A204.1 (cell line): ENCODE data around the gene NUDT2.
"Not testable (repeated sequence)": the region's sequence is repeated elsewhere in the genome, so short reads cannot be mapped to it uniquely, and the experiment has no call there.

Experiments used
- FAIRE-seq: peaks from 2 replicates; lab custom pipeline; 2012; peaks lifted over from hg19 to GRCh38; lab: Jason Lieb, UNC

Gene NUDT2

DNA sequence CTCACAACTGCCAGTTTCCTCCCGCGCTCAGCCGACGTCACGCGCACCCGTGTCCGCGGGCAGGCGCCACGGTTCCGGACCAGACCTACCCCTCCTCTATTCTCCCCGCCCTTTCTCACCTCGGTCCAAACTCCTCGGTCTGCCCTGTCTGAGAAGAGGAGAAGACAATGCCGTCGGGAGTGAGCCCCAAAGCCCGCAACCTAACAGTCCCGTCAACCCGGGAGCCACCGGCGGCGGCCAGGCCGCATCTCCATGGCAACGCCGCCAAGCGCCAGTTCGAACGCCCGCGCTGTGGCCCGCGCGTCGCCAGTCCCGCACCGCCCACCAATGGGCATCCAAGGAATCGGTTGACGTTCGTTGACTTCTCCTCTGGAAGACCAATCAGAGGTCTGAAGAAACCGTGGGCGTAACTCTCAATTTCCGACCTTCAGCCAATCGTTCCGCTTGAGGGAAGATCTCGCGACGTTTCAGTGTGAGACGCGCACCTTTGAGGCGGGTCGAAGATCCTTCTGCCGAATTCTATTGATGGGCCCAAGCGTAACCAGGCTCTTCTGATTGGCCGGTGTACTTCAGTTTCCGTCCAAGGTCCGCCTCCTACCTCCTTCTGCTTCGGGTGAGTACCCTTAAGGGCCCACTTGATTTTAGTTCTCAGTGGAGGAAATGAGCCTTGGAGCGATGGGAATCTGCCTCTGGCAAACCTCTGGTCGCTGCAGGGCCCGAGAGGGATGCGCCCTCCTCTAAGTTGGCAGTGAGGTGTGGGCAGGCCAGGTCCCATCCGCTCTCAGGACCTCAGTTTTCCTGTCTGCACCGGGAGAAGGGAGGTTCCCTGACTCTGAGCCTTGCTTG is at the start of gene NUDT2, which contains the start of gene KIF24:
TSS of gene NUDT2 (plus strand) at position 583 of the 846 bp plus-strand sequence. CDS start 9,471 bp downstream, outside the sequence.
TSS of gene KIF24 (minus strand) at position 282 of the 846 bp plus-strand sequence. CDS start 17,922 bp downstream, outside the sequence.
- FAIRE-seq = peak; percentile 99

DNA sequence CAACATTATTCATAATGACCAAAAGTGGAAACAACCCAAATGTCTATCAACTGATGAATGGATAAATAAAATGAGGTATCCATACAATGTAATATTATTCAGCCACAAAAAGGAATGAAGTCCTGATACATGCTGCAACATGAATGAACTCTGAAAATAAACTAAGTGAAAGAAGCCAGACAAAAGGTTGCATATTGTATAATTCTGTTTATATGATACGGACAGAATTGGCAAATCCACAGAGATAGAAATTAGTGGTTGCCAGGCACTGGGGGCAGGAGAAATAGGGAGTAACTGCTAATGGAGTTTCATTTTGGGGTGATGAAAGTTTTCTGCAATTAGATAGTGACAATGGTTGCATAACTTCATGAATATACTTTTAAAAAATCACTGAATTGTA is 47.3 kb upstream of the NUDT2 start:
- no peak for FAIRE-seq

- no peak for FAIRE-seq
Measured at GRCh38 chr9:34289159-34289558, 40.2 kb upstream of the NUDT2 start.

- no peak for FAIRE-seq
Measured at GRCh38 chr9:34291023-34291422, 38.3 kb upstream of the NUDT2 start.

DNA sequence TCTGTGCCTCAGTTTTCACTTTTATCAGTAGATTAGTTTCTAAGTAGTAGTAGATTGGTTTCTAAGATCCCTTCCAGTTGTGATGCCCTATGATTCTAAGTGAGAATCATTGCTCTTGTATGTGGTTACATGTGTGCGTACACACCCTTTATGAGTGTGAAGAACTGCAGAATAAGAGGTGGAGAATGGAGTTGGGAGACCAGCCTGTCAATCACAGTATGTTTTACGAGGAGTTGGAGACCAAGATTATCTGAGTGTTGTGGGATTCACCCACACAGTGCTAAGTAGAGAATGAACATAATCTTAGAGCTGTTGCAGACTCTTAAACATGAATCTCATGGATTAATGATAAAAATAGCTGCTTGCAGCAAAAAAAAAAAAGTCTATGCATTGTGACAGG is 37.9 kb upstream of the NUDT2 start:
- no peak for FAIRE-seq

- FAIRE-seq = no peak
Measured at GRCh38 chr9:34292552-34292951, 36.8 kb upstream of the NUDT2 start.

DNA sequence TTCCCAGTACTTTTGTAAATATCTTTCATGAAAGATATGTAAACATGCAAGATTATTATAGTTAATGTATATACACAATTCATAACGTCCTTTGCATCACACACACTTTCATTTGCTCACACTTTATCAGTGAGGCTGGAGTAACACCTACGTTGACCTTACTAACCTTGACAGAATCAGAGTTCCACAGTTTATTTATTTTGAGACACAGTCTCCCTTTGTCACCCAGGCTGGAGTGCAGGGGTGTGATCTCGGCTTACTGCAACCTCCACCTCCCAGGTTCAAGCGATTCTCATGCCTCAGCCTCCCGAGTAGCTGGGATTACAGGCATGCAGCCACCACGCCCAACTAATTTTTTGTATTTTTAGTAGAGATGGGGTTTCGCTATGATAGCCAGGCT is 28.3 kb upstream of the NUDT2 start:
- FAIRE-seq = not testable (repeated sequence)

DNA sequence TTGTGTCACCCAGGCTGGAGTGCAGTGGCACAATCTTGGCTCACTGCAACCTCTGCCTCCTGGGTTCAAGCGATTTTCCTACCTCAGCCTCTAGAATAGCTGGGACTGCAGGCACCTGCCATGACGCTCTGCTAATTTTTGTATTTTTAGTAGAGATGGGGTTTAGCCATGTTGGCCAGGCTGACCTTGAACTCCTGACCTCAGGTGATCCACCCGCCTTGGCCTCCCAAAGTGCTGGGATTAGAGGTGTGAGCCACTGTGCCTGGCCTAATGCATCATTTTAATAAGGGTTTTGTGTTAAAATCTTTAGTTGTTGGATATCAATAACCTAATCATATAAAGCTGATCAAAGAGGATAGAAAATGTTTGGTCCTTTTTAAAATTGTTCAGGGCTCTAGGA is 21.1 kb upstream of the NUDT2 start:
- not testable (repeated sequence) for FAIRE-seq

GRCh38 chr9:34310215-34310614 is 19.2 kb upstream of the NUDT2 start:
- FAIRE-seq = no peak

DNA sequence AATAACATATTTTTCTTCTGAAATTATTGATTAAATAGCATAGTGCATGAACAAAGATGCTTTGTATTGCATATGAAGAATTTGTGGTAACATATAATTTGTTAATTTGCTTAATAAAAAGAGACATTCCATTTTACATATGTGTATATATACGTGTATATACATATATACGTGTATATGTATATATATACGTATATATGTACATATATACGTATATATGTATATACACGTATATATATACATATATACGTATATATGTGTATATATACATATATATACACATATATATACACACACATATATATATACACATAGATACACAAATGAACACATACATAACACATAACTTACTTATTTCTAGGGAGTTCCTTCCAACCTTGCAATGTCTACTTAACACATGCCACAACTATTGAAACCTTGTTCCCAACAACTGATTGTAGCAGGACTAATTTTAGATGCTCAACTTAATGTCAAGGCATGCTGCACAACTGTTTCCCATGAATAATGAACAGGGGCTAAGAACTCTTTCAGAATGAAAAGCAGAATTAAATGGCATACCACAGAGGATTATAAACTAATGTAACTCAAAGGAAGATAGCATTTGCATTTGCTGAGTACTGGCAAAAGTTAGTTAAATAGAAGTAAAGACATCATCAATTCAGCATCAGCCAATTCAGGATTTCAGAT is 17.7 kb upstream of the NUDT2 start:
- FAIRE-seq = peak; percentile 77

DNA sequence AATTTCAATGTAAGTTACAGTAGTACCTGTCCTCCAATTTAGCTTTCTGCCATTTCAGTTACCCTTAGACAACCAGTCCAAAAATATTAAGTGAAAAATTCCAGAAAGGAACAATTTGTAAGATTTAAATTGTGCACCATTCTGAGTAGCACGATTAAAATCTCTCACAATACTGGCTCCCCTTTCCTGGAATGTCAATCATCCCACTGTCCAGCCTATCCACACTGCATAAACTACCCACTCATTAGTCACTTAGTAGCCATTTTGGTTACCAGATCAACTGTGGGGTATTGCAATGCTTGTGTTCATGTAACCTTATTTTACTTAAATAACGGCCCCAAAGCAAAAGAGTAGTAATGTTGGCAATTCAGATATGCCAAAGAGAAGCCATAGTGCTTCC is 11.9 kb upstream of the NUDT2 start:
- no peak for FAIRE-seq

DNA sequence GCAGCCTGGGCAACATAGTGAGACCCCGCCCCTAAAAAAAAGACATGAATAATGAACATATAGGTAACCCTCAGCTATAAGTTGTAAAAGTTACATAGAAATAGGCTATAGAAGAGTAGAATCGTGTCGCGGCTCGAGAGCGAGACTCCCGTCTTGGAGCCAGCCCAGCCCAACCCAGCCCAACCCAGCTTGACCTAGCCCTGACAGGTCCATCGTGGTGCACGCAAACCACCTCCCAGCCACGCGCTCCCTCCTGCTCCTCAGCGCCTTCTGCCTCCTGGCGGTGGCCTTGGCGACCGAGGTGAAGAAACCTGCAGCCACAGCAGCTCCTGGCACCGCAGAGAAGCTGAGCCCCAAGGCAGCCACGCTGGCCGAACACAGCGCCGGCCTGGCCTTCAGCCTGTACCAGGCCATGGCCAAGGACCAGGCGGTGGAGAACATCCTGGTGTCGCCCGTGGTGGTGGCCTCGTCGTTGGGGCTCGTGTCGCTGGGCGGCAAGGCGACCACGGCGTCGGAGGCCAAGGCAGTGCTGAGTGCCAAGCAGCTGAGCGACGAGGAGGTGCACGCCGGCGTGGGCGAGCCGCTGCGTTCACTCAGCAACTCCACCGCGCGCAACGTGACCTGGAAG is 11.1 kb upstream of the NUDT2 start:
- FAIRE-seq = no peak

DNA sequence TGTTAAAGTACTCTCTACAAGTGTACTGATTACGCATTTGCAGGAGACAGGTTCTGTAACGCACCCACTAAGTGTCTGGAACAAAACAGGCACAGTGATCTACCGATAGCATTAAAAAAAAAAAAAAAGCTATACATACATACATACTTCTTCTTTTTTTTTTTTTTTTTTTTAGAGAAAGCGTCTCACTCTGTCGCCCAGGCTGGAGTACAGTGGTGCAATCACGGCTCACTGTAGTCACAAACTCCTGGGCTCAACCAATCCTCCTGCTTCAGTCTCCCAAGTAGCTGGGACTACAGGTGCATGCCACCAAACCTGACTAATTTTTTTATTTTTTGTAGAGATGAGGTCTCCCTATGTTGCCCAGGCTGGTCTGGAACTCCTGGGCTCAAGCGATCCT is 7.9 kb upstream of the NUDT2 start:
- no peak for FAIRE-seq

GRCh38 chr9:34322899-34323591 is 6.3 kb upstream of the NUDT2 start:
- no peak for FAIRE-seq

- no peak for FAIRE-seq
Measured at GRCh38 chr9:34326690-34327089, 2.7 kb upstream of the NUDT2 start.

DNA sequence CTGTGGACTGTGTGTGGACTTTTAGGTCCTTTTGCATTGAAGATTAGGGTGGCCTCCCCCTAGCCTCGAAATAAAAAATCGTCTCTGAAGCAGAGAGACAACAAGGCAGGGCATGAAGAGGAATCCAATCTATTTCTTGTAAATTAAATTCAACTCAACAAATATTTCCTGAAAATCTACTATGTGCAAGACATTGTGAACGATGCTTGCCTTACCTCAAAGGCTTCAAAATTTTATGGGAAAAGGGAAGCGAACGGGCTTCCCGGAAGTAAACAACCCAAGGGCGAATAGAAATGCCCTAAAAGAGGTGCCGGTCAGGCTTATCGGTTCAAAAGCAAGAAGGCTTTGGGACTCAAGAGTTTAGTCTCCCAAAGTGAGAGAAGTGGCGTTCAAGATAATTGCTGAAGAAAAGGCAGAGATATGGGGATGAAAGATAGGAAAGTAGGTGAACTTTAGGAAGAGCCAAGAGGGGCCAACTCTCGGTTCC is 826 bp upstream of the NUDT2 start:
- FAIRE-seq = no peak

DNA sequence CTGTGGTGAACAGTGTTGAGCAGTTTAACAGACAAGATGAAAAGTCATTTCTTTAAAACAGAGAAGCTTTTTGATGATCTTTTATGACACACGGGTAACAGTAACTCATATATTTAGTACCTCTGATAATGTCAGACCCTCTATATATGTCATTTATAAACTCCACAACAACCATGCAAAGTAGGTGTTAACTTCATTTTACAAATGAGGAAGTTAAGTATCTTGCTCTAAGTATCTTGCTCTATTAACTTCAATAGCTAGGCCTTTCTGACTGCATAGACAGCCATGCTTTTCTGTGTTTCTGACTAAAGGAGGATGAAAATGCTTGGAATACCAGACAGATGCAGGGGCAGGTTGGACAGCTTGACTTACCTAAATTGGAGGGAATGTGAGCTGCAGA is 1.8 kb downstream of the NUDT2 start:
- no peak for FAIRE-seq

- FAIRE-seq = peak; percentile 75
Measured at GRCh38 chr9:34332076-34332964, 3.0 kb downstream of the NUDT2 start.

DNA sequence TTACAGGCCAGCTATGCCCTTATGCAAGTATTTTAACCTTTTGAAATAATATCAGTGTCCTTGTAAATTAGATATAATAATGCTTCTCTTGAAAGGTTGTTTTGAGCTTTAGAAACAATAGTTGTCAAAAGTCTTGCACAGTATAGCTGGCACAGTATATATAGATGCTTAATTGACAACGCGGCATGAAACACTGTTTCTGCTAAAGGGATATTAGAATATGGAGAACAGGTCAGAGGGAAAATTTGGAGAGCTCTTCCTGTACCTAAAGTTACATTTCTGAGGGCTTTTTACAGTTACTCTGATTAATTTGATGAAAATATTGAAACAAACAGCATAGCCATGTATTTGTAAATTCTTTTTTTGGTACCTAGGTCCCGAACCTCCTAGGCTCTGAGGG is 4.5 kb downstream of the NUDT2 start:
- no peak for FAIRE-seq

GRCh38 chr9:34334337-34334824 is 5.0 kb downstream of the NUDT2 start:
- FAIRE-seq = no peak

DNA sequence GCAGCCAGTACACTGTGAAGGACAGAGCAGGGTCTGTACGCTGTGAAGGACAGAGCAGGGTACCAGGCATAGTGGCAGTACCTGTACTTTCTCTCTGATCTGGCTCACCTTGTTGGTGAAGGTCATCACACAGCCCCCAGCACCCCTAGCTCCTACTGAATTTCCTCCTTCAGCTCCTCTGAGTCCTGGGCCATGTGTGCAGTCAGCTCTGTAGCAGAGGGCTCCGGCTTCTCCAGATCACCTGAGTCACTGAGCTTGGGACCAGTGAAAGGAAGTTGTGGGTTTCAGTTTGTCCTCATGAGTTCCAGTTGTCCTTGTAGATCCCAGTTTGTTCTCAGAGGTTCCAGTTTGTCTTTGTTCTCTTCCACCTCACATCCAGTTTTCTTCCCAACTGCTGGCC is 5.5 kb downstream of the NUDT2 start:
- FAIRE-seq = no peak
